ENCODE data around the gene FXYD2. TPM values are rescaled to one million over a fixed set of nuclear protein-coding genes. Genes with fewer than 3 reads are reported as not detected.

FXYD2 gene
- total and polyA plus RNA-seq, 9 of the 15 experiments (the other 6 are each of a cell fraction or from before 2014, with no cell fraction given) = not detected

DNA sequence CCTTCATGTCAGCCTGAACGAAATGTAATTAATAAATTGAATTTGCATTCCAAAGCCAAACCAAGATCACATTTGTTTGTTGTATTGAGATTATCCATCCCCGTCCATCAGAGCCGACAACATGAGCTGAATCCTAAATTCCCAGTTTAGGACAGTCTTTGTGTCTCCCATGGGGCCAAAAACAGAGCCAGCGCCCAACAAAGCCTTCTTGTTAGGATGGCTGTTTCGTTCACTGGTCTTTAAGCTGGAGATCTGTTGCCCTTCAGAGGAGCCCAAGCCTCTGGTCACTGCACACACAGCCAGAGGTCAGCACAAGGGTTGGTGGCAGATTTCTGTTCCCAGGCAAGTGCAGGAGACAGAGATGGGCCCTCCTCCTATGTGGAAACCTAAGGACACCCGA is 53.3 kb downstream of the FXYD2 start:
- H3K79me2 ChIP-seq (ENCODE audit: control insufficient read depth, insufficient read depth, low read length) = no peaks in the 10 kb centered on the region
- H3K4me3 ChIP-seq = no peak overlapping the region
- H3K27ac ChIP-seq (ENCODE audit: extremely low read depth, low read depth, low read length) = no peak overlapping the region
- H2AFZ ChIP-seq (ENCODE audit: low read depth, low read length) = no peak overlapping the region
- POLR2A ChIA-PET = interaction anchor here (0.6 kb wide), 1 partner anchor 400 kb away, joined by 3 read pairs; no protein-coding TSS in a partner anchor
- peaks cover 23 to 71% of the 10 kb centered on the region in 2 experiments; a peak in 4 of 5 replicates for H3K27me3 ChIP-seq (ENCODE audit: control insufficient read depth in 2 of 2, insufficient read depth in 2 of 2, low read length in 2 of 2)
- no peak overlapping the region for H3K9ac ChIP-seq (ENCODE audit: insufficient read depth in 1 of 2, low read depth in 2 of 2, low read length in 2 of 2)
- H3K9me3 ChIP-seq (replicated peaks; ENCODE audit: control insufficient read depth, insufficient read depth, low read depth, low read length) = no peaks in the 10 kb centered on the region
- CTCF ChIA-PET (ENCODE audit: low intra/inter-chr PET ratio) = no interaction called here
- WGBS (ENCODE audit: insufficient coverage, low coverage, missing lambda C conversion rate) = 4% methylated on average over 6 of the region's 6 CpGs
- in situ Hi-C loops (cut with MboI) = no loop called here
- no peaks in the 10 kb centered on the region for H3K36me3 ChIP-seq (ENCODE audit: control insufficient read depth, insufficient read depth, low read length)
- intact Hi-C loops (cut with micrococcal nuclease) = no loop called here
- no peaks in the 10 kb centered on the region for H3K4me1 ChIP-seq (replicated peaks in 1 of 2; ENCODE audit: control insufficient read depth in 2 of 2, insufficient read depth in 2 of 2, low read length in 2 of 2)
- no peak for DNase-seq (ENCODE audit: extremely low read depth in 1 of 4, low spot score in 3 of 4)
- TF ChIP-seq SMAD2 (IDR thresholded peaks at IDR 0.05; ENCODE audit: low read depth, low read length) = no peak
- no peak for TF ChIP-seq NCOA6 (IDR thresholded peaks at IDR 0.05)
- TF ChIP-seq, protein P1, sequence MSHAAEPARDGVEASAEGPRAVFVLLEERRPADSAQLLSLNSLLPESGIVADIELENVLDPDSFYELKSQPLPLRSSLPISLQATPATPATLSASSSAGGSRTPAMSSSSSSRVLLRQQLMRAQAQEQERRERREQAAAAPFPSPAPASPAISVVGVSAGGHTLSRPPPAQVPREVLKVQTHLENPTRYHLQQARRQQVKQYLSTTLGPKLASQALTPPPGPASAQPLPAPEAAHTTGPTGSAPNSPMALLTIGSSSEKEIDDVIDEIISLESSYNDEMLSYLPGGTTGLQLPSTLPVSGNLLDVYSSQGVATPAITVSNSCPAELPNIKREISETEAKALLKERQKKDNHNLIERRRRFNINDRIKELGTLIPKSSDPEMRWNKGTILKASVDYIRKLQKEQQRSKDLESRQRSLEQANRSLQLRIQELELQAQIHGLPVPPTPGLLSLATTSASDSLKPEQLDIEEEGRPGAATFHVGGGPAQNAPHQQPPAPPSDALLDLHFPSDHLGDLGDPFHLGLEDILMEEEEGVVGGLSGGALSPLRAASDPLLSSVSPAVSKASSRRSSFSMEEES (CRISPR knock-in tag; IDR thresholded peaks at IDR 0.05) = no peak
- no peak for TF ChIP-seq MTA2 (IDR thresholded peaks at IDR 0.05; ENCODE audit: low read depth)
- TF ChIP-seq ZNF584 (CRISPR knock-in tag; IDR thresholded peaks at IDR 0.05; ENCODE audit: low read depth) = no peak
- H3K4me2 ChIP-seq (ENCODE audit: insufficient read depth, low read length) = no peak overlapping the region
- FAIRE-seq = no peak
- BruUV-seq (replicated peaks) = no TSS peak
- peaks cover 9% of the 10 kb centered on the region for H4K20me1 ChIP-seq (replicated peaks; ENCODE audit: control insufficient read depth, insufficient read depth, low read length)
- ATAC-seq = no peak
- no peaks in the 10 kb centered on the region for H3K9me1 ChIP-seq (ENCODE audit: control insufficient read depth, insufficient read depth, low read length)

DNA sequence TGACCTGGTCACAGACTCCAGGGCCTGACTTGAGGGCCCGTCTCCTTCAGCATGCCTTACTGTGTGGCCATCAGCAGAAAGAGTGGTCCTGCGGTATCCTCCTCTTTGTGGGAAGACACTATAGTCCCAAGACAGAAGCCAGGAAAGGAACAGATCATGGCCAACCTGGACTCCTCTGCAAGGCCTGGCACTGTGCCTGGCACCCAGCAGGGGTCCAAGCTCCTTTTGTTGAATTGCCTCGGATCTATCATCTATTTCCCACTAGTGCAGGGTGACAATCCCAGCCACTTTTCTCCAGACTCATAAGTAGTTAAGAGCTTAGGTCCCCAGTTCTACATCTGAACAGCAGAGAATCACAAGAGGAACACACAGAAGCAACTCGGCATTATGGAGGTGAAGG is 54.5 kb downstream of the FXYD2 start:
- intact Hi-C loops (cut with micrococcal nuclease) (no loop called here), in situ Hi-C loops (cut with MboI) (no loop called here)
- H3K79me2 ChIP-seq (ENCODE audit: control insufficient read depth, insufficient read depth, low read length) = no peaks in the 10 kb centered on the region
- TF ChIP-seq TARDBP (IDR thresholded peaks at IDR 0.05) (no peak), MIER1 (IDR thresholded peaks at IDR 0.05; ENCODE audit: low read depth) (no peak), MBD2 (IDR thresholded peaks at IDR 0.05; ENCODE audit: borderline replicate concordance, low read depth) (no peak)
- H3K9me3 ChIP-seq (replicated peaks; ENCODE audit: control insufficient read depth, insufficient read depth, low read depth, low read length) = no peaks in the 10 kb centered on the region
- no peak for ATAC-seq
- H3K27me3 ChIP-seq (ENCODE audit: control insufficient read depth in 2 of 2, insufficient read depth in 2 of 2, low read length in 2 of 2) = peaks cover 29 to 71% of the 10 kb centered on the region in 2 experiments; a peak in 4 of 5 replicates
- no peak for DNase-seq (ENCODE audit: extremely low read depth in 1 of 4, low spot score in 3 of 4)
- no peaks in the 10 kb centered on the region for H3K9me1 ChIP-seq (ENCODE audit: control insufficient read depth, insufficient read depth, low read length)
- H3K27ac ChIP-seq (ENCODE audit: extremely low read depth, low read depth, low read length) = no peak overlapping the region
- no peak overlapping the region for H3K4me2 ChIP-seq (ENCODE audit: insufficient read depth, low read length)
- no peak overlapping the region for H3K4me3 ChIP-seq
- no peak for FAIRE-seq
- peaks cover 9% of the 10 kb centered on the region for H4K20me1 ChIP-seq (replicated peaks; ENCODE audit: control insufficient read depth, insufficient read depth, low read length)
- ChIA-PET CTCF (ENCODE audit: low intra/inter-chr PET ratio) (no interaction called here), POLR2A (no interaction called here)
- no peak overlapping the region for H3K9ac ChIP-seq (ENCODE audit: insufficient read depth in 1 of 2, low read depth in 2 of 2, low read length in 2 of 2)
- no peaks in the 10 kb centered on the region for H3K36me3 ChIP-seq (ENCODE audit: control insufficient read depth, insufficient read depth, low read length)
- no peaks in the 10 kb centered on the region for H3K4me1 ChIP-seq (replicated peaks in 1 of 2; ENCODE audit: control insufficient read depth in 2 of 2, insufficient read depth in 2 of 2, low read length in 2 of 2)
- no TSS peak for BruUV-seq (replicated peaks)
- WGBS (ENCODE audit: insufficient coverage, low coverage, missing lambda C conversion rate) = 0% methylated on average over 4 of the region's 4 CpGs
- no peak overlapping the region for H2AFZ ChIP-seq (ENCODE audit: low read depth, low read length)
